H1 (cell line): ENCODE results near the gene AP2B1. TPM values are rescaled to one million over a fixed set of nuclear protein-coding genes. Genes with fewer than 3 reads are reported as not detected.

Experiments used
- CBX5 ChIP-seq: fragments of 300-800, 300-1000 bp; sonication (generic); IDR thresholded peaks from 2 replicates; pipeline ENCODE4 v1.7.1; 2016; ENCODE audit warnings: antibody characterized with exemption, low read length, low read depth
- KDM1A ChIP-seq: fragments of 200-600, 300-600 bp; sonication (generic); IDR thresholded peaks from 2 replicates; pipeline ENCODE4 v1.7.1; 2016; ENCODE audit warnings: mild to moderate bottlenecking, low read length, borderline replicate concordance
- KDM4A ChIP-seq: IDR thresholded peaks from one replicate; pipeline ENCODE4 v1.7.1; 2012; ENCODE audit warnings: low read depth, mild to moderate bottlenecking, moderate library complexity, low read length, inconsistent platforms; ENCODE audit not compliant: severe bottlenecking
- KDM5A ChIP-seq: fragments of 200-600 bp; IDR thresholded peaks from 2 replicates; pipeline ENCODE4 v1.7.1; 2012; ENCODE audit warnings: mild to moderate bottlenecking, low read length, inconsistent platforms, mixed read lengths
- POLR2A ChIP-seq, 2 experiments: IDR thresholded peaks; 1 replicate in 1 of 2; 2 replicates in 1 of 2; pipeline ENCODE4 v1.6.1; 2011; ENCODE audit warnings: low read depth in 2 of 2, low read length in 2 of 2, mild to moderate bottlenecking in 2 of 2; ENCODE audit errors: control extremely low read depth in 1 of 2
- SAP30 ChIP-seq: fragments of 300-600 bp; sonication (generic); IDR thresholded peaks from 2 replicates; pipeline ENCODE4 v1.7.1; 2012; ENCODE audit warnings: low read length, moderate library complexity, mild to moderate bottlenecking, inconsistent platforms; ENCODE audit not compliant: insufficient read depth, insufficient replicate concordance
- SRF ChIP-seq: IDR thresholded peaks from 2 replicates; pipeline ENCODE4 v1.6.1; 2011; ENCODE audit warnings: mild to moderate bottlenecking, low read depth, low read length, moderate library complexity
- TEAD4 ChIP-seq: IDR thresholded peaks from 2 replicates; pipeline ENCODE4 v1.6.1; 2012; ENCODE audit warnings: low read depth, low read length, inconsistent platforms, mixed read lengths
- ZNF274 ChIP-seq: IDR thresholded peaks from 2 replicates; pipeline ENCODE4 v1.7.0; 2012; ENCODE audit warnings: low read length, borderline replicate concordance; ENCODE audit errors: extremely low read depth
- polyA plus RNA-seq, 7 experiments: library from polyadenylated mRNA; depleted of rRNA in 3 of 7; stranded (reverse) in 5 of 7; unstranded in 2 of 7; fragments of >200 nt in 5 of 7; fragments of 200-250 nt in 2 of 7; gene quantifications; 1 replicate in 5 of 7; 2 replicates in 1 of 7; 4 replicates in 1 of 7; pipeline versions ENCODE4 v1.2.1 to v1.2.3, GENCODE V29; 2011 to 2013; ENCODE audit warnings: missing spikeins in 2 of 7, mixed read lengths in 2 of 7
- total RNA-seq: library from RNA; stranded (reverse); fragmentation: NEBNext Ultra II Directional; extraction: Animal tissue kit (Norgen Biotek cat#: 25700); gene quantifications from 2 replicates; pipeline ENCODE4 v1.2.1, GENCODE V29; 2021
- TF ChIP-seq, protein P1 (sequence below): fragments of 300-600 bp; sonication (generic); IDR thresholded peaks from 2 replicates; pipeline ENCODE4 v1.7.1; 2012; ENCODE audit warnings: low read length, moderate library complexity, mild to moderate bottlenecking, inconsistent platforms; ENCODE audit not compliant: insufficient replicate concordance

Gene AP2B1
- total and polyA plus RNA-seq, 2 of the 8 experiments (the other 6 are each of a cell fraction or from before 2014, with no cell fraction given): 95.5 to 199 TPM

GRCh38 chr17:35764123-35764991 is 177.2 kb downstream of the AP2B1 start (continued):
- TF ChIP-seq SAP30 (no peak), TEAD4 (peak; percentile 47; the same call in 1 of the 2 replicates), KDM4A (peak; percentile 98), POLR2A (IDR thresholded peaks at IDR 0.05; ENCODE audit: control extremely low read depth in 1 of 2, low read depth in 2 of 2, low read length in 2 of 2) (peak in 1 of 2 experiments; percentile 34; a peak in 1 of 3 replicates), KDM5A (no peak), KDM1A (no peak; the same call in 1 of the 2 replicates), ZNF274 (no peak), SRF (no peak; the same call in 1 of the 2 replicates), CBX5 (no peak)
- TF ChIP-seq, protein P1, sequence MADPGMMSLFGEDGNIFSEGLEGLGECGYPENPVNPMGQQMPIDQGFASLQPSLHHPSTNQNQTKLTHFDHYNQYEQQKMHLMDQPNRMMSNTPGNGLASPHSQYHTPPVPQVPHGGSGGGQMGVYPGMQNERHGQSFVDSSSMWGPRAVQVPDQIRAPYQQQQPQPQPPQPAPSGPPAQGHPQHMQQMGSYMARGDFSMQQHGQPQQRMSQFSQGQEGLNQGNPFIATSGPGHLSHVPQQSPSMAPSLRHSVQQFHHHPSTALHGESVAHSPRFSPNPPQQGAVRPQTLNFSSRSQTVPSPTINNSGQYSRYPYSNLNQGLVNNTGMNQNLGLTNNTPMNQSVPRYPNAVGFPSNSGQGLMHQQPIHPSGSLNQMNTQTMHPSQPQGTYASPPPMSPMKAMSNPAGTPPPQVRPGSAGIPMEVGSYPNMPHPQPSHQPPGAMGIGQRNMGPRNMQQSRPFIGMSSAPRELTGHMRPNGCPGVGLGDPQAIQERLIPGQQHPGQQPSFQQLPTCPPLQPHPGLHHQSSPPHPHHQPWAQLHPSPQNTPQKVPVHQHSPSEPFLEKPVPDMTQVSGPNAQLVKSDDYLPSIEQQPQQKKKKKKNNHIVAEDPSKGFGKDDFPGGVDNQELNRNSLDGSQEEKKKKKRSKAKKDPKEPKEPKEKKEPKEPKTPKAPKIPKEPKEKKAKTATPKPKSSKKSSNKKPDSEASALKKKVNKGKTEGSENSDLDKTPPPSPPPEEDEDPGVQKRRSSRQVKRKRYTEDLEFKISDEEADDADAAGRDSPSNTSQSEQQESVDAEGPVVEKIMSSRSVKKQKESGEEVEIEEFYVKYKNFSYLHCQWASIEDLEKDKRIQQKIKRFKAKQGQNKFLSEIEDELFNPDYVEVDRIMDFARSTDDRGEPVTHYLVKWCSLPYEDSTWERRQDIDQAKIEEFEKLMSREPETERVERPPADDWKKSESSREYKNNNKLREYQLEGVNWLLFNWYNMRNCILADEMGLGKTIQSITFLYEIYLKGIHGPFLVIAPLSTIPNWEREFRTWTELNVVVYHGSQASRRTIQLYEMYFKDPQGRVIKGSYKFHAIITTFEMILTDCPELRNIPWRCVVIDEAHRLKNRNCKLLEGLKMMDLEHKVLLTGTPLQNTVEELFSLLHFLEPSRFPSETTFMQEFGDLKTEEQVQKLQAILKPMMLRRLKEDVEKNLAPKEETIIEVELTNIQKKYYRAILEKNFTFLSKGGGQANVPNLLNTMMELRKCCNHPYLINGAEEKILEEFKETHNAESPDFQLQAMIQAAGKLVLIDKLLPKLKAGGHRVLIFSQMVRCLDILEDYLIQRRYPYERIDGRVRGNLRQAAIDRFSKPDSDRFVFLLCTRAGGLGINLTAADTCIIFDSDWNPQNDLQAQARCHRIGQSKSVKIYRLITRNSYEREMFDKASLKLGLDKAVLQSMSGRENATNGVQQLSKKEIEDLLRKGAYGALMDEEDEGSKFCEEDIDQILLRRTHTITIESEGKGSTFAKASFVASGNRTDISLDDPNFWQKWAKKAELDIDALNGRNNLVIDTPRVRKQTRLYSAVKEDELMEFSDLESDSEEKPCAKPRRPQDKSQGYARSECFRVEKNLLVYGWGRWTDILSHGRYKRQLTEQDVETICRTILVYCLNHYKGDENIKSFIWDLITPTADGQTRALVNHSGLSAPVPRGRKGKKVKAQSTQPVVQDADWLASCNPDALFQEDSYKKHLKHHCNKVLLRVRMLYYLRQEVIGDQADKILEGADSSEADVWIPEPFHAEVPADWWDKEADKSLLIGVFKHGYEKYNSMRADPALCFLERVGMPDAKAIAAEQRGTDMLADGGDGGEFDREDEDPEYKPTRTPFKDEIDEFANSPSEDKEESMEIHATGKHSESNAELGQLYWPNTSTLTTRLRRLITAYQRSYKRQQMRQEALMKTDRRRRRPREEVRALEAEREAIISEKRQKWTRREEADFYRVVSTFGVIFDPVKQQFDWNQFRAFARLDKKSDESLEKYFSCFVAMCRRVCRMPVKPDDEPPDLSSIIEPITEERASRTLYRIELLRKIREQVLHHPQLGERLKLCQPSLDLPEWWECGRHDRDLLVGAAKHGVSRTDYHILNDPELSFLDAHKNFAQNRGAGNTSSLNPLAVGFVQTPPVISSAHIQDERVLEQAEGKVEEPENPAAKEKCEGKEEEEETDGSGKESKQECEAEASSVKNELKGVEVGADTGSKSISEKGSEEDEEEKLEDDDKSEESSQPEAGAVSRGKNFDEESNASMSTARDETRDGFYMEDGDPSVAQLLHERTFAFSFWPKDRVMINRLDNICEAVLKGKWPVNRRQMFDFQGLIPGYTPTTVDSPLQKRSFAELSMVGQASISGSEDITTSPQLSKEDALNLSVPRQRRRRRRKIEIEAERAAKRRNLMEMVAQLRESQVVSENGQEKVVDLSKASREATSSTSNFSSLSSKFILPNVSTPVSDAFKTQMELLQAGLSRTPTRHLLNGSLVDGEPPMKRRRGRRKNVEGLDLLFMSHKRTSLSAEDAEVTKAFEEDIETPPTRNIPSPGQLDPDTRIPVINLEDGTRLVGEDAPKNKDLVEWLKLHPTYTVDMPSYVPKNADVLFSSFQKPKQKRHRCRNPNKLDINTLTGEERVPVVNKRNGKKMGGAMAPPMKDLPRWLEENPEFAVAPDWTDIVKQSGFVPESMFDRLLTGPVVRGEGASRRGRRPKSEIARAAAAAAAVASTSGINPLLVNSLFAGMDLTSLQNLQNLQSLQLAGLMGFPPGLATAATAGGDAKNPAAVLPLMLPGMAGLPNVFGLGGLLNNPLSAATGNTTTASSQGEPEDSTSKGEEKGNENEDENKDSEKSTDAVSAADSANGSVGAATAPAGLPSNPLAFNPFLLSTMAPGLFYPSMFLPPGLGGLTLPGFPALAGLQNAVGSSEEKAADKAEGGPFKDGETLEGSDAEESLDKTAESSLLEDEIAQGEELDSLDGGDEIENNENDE: no peak
